Loucy (cell line): Measurements from ENCODE around the gene TXLNB.

ENCODE experiments used
- EZH2phosphoT487 ChIP-seq: fragments of 200-600 bp; IDR thresholded peaks from 2 replicates; pipeline ENCODE4 v1.6.1; 2018; ENCODE audit warnings: antibody characterized with exemption, mild to moderate bottlenecking, moderate library complexity, borderline replicate concordance
- TF ChIP-seq, protein P1 (sequence below): fragments of 200-600 bp; sonication (generic); conservative IDR thresholded peaks from 2 replicates; pipeline ENCODE4 v1.5.1; 2014; ENCODE audit warnings: mild to moderate bottlenecking, antibody characterized with exemption, low read length

DNA sequence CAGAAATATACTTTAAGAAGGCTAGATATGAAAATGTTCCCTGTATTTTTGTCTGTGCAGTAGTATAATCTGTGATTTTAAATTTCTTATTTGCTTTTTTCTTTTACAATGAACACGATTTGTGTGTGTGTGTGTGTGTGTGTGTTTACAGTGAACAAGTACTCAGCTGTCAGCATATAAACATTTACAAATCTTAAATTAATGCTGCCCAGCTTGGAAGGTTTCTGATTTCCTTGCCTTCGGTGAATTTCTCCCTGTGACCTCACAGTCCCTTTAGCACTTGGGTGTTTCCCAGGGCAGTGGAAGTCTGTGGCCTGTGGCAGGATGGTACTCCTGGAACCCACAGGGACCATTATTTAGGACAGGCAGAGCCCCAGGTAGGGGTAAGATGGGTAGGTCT, 37.6 kb downstream of the TXLNB start:
- TF ChIP-seq, protein P1, sequence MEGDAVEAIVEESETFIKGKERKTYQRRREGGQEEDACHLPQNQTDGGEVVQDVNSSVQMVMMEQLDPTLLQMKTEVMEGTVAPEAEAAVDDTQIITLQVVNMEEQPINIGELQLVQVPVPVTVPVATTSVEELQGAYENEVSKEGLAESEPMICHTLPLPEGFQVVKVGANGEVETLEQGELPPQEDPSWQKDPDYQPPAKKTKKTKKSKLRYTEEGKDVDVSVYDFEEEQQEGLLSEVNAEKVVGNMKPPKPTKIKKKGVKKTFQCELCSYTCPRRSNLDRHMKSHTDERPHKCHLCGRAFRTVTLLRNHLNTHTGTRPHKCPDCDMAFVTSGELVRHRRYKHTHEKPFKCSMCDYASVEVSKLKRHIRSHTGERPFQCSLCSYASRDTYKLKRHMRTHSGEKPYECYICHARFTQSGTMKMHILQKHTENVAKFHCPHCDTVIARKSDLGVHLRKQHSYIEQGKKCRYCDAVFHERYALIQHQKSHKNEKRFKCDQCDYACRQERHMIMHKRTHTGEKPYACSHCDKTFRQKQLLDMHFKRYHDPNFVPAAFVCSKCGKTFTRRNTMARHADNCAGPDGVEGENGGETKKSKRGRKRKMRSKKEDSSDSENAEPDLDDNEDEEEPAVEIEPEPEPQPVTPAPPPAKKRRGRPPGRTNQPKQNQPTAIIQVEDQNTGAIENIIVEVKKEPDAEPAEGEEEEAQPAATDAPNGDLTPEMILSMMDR = no peak
- no peak for TF ChIP-seq EZH2phosphoT487
